Esophagus muscularis mucosa (tissue), 4 donors: ENCODE data around the gene HAUS2. TPM values are rescaled to one million over a fixed set of nuclear protein-coding genes. Genes with fewer than 3 reads are reported as not detected.

Experiments
- DNase-seq: peaks from one replicate; pipeline ENCODE4 v3.0.0-alpha.2; 2017; ENCODE audit errors: extremely low spot score
- H3K27ac ChIP-seq, 4 donors: fragments of 200-600 bp; sonication (generic); replicated peaks in 1 of 4; 1 replicate in 3 of 4; 2 replicates in 1 of 4; pipeline ENCODE4 v1.5.1; 2016 to 2019; ENCODE audit warnings: mild to moderate bottlenecking in 1 of 4
- H3K27me3 ChIP-seq, 4 donors: fragments of 200-600 bp; sonication (generic); one replicate each; pipeline versions ENCODE4 v1.5.1 to v1.6.0; 2016 to 2019
- H3K36me3 ChIP-seq, 4 donors: fragments of 200-600 bp; sonication (generic); one replicate each; pipeline ENCODE4 v1.5.1; 2016 to 2019
- H3K4me1 ChIP-seq, 4 donors: fragments of 200-600 bp; sonication (generic); one replicate each; pipeline ENCODE4 v1.5.1; 2016 to 2019
- H3K4me3 ChIP-seq, 4 donors: fragments of 200-600 bp; sonication (generic); 1 replicate in 2 of 4; 2 replicates in 2 of 4; pipeline ENCODE4 v1.5.1; 2016 to 2019; ENCODE audit warnings: mild to moderate bottlenecking in 4 of 4, moderate library complexity in 1 of 4
- H3K9me3 ChIP-seq, 4 donors: fragments of 200-600 bp; sonication (generic); 1 replicate in 3 of 4; 2 replicates in 1 of 4; pipeline ENCODE4 v1.5.1; 2016 to 2019
- CTCF ChIP-seq, 3 experiments: fragments of 200-600 bp in 2 of 3; fragments of 450-650 bp in 1 of 3; sonication (generic) in 2 of 3; IDR thresholded peaks; one replicate each; pipeline ENCODE4 v1.5.1; 2017 to 2019; ENCODE audit warnings: antibody characterized with exemption in 3 of 3, mild to moderate bottlenecking in 2 of 3, moderate library complexity in 1 of 3
- EP300 ChIP-seq: sonication (generic); formaldehyde crosslinking; IDR thresholded peaks from one replicate; pipeline ENCODE4 v1.6.1; 2017; ENCODE audit warnings: antibody characterized with exemption
- POLR2A ChIP-seq: fragments of 450-650 bp; IDR thresholded peaks from one replicate; pipeline ENCODE4 v1.6.1; 2017; ENCODE audit warnings: antibody characterized with exemption, moderate library complexity, mild to moderate bottlenecking, low read depth
- POLR2AphosphoS5 ChIP-seq, 2 donors: sonication (generic); formaldehyde crosslinking; IDR thresholded peaks; one replicate each; pipeline ENCODE4 v1.6.1; 2017; ENCODE audit warnings: antibody characterized with exemption in 2 of 2
- WGBS: methylation state at CpG from one replicate; pipeline ENCODE4 v1.1.5; 2018; 5-methylcytosine and 5-hydroxymethylcytosine counted together
- intact Hi-C: fragments of 100-400 bp; cut with DNase I; formaldehyde crosslinking; loops from one replicate; pipeline ENCODE4 v1.15.1; 2023
- total RNA-seq, 4 donors: library from RNA; depleted of rRNA; stranded (reverse); fragments of >200 nt; gene quantifications; one replicate each; pipeline versions ENCODE4 v1.1.0 to v1.2.1, GENCODE V29; 2016

Gene HAUS2
- total RNA-seq, 4 donors from 2014 or later = 13.2 to 28.2 (median 16.0) TPM

GRCh38 chr15:42577514-42578031, 28.9 kb downstream of the HAUS2 start:
- intact Hi-C loops = no loop called here
- TF ChIP-seq CTCF (IDR thresholded peaks at IDR 0.05) = no peak
- no peak for TF ChIP-seq EP300
- TF ChIP-seq POLR2A = no peak
- no peak for TF ChIP-seq POLR2AphosphoS5 (IDR thresholded peaks at IDR 0.05)
- H3K27me3 ChIP-seq = no peaks in the 10 kb centered on the region
- 40% methylated on average over 1 of the region's 1 CpG for WGBS
- H3K4me1 ChIP-seq = peaks cover 34 to 69% (median 67%) of the 10 kb centered on the region in 4 donors
- H3K9me3 ChIP-seq = no peaks in the 10 kb centered on the region
- DNase-seq = no peak
- peak overlapping the region; percentile 53 to 96 (median 80) for H3K27ac ChIP-seq
- no peaks in the 10 kb centered on the region for H3K36me3 ChIP-seq
- peak overlapping the region; percentile 33 to 86 (median 84) for H3K4me3 ChIP-seq

GRCh38 chr15:42578984-42579537, 30.4 kb downstream of the HAUS2 start:
- 85% methylated on average over 2 of the region's 2 CpGs for WGBS
- H3K36me3 ChIP-seq = no peaks in the 10 kb centered on the region
- peaks cover 49 to 84% (median 81%) of the 10 kb centered on the region in 4 donors for H3K4me1 ChIP-seq
- intact Hi-C loops = no loop called here
- TF ChIP-seq POLR2A = no peak
- no peak for TF ChIP-seq CTCF (IDR thresholded peaks at IDR 0.05)
- TF ChIP-seq EP300 = no peak
- no peak for TF ChIP-seq POLR2AphosphoS5 (IDR thresholded peaks at IDR 0.05)
- H3K27ac ChIP-seq = no peak overlapping the region
- H3K4me3 ChIP-seq = no peak overlapping the region
- DNase-seq = no peak
- H3K9me3 ChIP-seq = no peaks in the 10 kb centered on the region
- no peaks in the 10 kb centered on the region for H3K27me3 ChIP-seq

GRCh38 chr15:42581272-42581730, 32.7 kb downstream of the HAUS2 start:
- Histone ChIP-seq H3K9me3 (no peaks in the 10 kb centered on the region), H3K27ac (peak overlapping the region; percentile 75 to 83 (median 81)), H3K27me3 (no peaks in the 10 kb centered on the region), H3K4me3 (peak overlapping the region; percentile 49 to 60 (median 52)), H3K4me1 (peaks cover 55 to 93% (median 90%) of the 10 kb centered on the region in 4 donors), H3K36me3 (peaks cover 0 to 7% (median 3%) of the 10 kb centered on the region in 4 donors)
- intact Hi-C loops = no loop called here
- WGBS = 1% methylated on average over 18 of the region's 37 CpGs
- TF ChIP-seq POLR2AphosphoS5 (IDR thresholded peaks at IDR 0.05) (peak; percentile 73 to 75), CTCF (IDR thresholded peaks at IDR 0.05) (no peak)
- DNase-seq = peak; percentile 95

GRCh38 chr15:42582569-42583375, 34.1 kb downstream of the HAUS2 start:
- intact Hi-C loops = no loop called here
- Histone ChIP-seq H3K9me3 (no peaks in the 10 kb centered on the region), H3K4me1 (peaks cover 53 to 89% (median 85%) of the 10 kb centered on the region in 4 donors), H3K27ac (peak overlapping the region; percentile 75 to 83 (median 81)), H3K27me3 (no peaks in the 10 kb centered on the region), H3K4me3 (peak overlapping the region; percentile 31 to 53 (median 44)), H3K36me3 (peaks cover 0 to 14% (median 9%) of the 10 kb centered on the region in 4 donors)
- 44% methylated on average over 8 of the region's 8 CpGs for WGBS
- TF ChIP-seq POLR2A = no peak
- TF ChIP-seq POLR2AphosphoS5 (IDR thresholded peaks at IDR 0.05) = no peak
- TF ChIP-seq CTCF (IDR thresholded peaks at IDR 0.05) = no peak
- no peak for TF ChIP-seq EP300
- peak; percentile 12 for DNase-seq
